Prostate gland (tissue), 2 donors: ENCODE data around the gene DNAJC12.

Source experiments
- CTCF ChIP-seq, 4 experiments: fragments of 200-600 bp in 2 of 4; fragments of 450-650 bp in 2 of 4; sonication (generic) in 2 of 4; IDR thresholded peaks; 1 replicate in 3 of 4; 2 replicates in 1 of 4; pipeline ENCODE4 v1.5.1; 2016 to 2019; ENCODE audit warnings: antibody characterized with exemption in 4 of 4, mild to moderate bottlenecking in 2 of 4, moderate library complexity in 2 of 4
- POLR2A ChIP-seq: fragments of 450-650 bp; IDR thresholded peaks from one replicate; pipeline ENCODE4 v1.6.1; 2016; ENCODE audit warnings: antibody characterized with exemption, mild to moderate bottlenecking
- POLR2AphosphoS5 ChIP-seq: sonication (generic); formaldehyde crosslinking; IDR thresholded peaks from one replicate; pipeline ENCODE4 v1.6.1; 2017; ENCODE audit warnings: antibody characterized with exemption

GRCh38 chr10:67808704-67809103 lies 29.3 kb downstream of the DNAJC12 start:
- TF ChIP-seq CTCF (IDR thresholded peaks at IDR 0.05), result no peak
- TF ChIP-seq POLR2AphosphoS5, result no peak
- TF ChIP-seq POLR2A, result no peak
